ENCODE data around the gene TUBD1. TPM values are rescaled to one million over a fixed set of nuclear protein-coding genes. Genes with fewer than 3 reads are reported as not detected.
"Not testable (repeated sequence)": the region's sequence is repeated elsewhere in the genome, so short reads cannot be mapped to it uniquely, and the experiment has no call there.

The TUBD1 gene
- total RNA-seq, 1 experiment from 2014 or later: 12.5 TPM

DNA sequence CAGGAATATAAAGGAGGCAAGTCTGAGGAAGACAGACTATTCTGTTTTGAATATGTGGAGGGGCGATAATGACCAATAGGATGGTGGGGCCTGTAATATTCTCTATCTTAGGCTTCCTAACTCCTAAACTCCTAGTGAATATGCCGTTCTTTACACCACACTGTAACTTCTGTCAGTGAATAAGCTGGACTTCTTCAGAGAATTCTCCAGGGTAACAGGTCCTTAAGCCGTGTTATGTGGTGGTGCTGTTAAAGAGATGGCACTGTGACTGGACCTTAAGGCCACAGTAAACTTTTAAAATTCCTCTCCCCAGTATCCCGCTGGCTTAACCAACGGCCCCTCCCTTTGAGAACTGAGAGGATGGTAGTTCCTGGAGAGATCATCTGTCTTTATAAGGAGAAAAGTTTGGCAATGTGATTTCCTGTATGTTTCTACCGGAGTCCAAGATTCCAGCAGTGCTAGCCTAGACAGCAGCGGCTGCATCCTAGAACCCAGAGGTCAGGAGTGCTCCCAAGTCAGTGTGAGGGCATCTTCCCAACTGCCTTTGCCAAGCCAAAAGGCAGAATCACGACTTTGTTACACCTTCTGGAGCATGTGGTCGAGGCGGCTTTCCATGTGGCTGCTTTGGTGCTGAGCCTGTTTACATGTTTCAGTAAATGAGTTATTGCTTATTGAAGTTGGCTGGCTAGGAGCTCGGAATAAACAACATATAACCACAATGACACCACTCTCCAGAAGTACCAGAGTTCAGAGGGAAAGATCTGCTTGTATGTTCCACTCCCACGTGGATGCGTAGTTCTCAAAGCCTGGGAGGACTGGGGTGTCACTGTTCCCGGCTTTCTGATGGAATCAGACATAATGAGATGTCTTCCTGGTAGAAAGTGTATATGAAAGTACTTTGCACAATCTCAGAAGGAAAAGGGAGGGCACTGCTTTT is 41.0 kb downstream of the TUBD1 start:
- in situ Hi-C loops (cut with HindIII; ENCODE audit: low pct_unique_long_range_greater_than_20kb, low sequenced_read_pairs) (no loop called here), intact Hi-C loops (cut with micrococcal nuclease; ENCODE audit: unreplicated experiment) (no loop called here)
- Histone ChIP-seq H3K27ac (ENCODE audit: low read length) (peak overlapping the region; percentile 100), H3K4me3 (ENCODE audit: low read depth in 2 of 2, low read length in 2 of 2) (no peak overlapping the region), H3K27me3 (ENCODE audit: control insufficient read depth, insufficient read depth, low read length) (no peaks in the 10 kb centered on the region), H3K36me3 (ENCODE audit: control insufficient read depth, insufficient read depth, low read length) (no peaks in the 10 kb centered on the region), H3K9me3 (ENCODE audit: control insufficient read depth, insufficient read depth, low read depth, low read length) (no peaks in the 10 kb centered on the region), H3K4me1 (ENCODE audit: control insufficient read depth, insufficient read depth, low read length) (peaks cover 66% of the 10 kb centered on the region)
- ChIA-PET CTCF (no interaction called here), POLR2A (interaction anchor here (0.7 to 0.9 kb wide), 2 partner anchors 14 to 234 kb away, joined by 4 to 19 read pairs; no protein-coding TSS in a partner anchor)
- DNase-seq (ENCODE audit: low read depth, low spot score) (no peak), ATAC-seq (peak; percentile 4; the same call in 1 of the 2 replicates)
- no TSS peak for BruUV-seq (replicated peaks)
- TF ChIP-seq, protein P1, sequence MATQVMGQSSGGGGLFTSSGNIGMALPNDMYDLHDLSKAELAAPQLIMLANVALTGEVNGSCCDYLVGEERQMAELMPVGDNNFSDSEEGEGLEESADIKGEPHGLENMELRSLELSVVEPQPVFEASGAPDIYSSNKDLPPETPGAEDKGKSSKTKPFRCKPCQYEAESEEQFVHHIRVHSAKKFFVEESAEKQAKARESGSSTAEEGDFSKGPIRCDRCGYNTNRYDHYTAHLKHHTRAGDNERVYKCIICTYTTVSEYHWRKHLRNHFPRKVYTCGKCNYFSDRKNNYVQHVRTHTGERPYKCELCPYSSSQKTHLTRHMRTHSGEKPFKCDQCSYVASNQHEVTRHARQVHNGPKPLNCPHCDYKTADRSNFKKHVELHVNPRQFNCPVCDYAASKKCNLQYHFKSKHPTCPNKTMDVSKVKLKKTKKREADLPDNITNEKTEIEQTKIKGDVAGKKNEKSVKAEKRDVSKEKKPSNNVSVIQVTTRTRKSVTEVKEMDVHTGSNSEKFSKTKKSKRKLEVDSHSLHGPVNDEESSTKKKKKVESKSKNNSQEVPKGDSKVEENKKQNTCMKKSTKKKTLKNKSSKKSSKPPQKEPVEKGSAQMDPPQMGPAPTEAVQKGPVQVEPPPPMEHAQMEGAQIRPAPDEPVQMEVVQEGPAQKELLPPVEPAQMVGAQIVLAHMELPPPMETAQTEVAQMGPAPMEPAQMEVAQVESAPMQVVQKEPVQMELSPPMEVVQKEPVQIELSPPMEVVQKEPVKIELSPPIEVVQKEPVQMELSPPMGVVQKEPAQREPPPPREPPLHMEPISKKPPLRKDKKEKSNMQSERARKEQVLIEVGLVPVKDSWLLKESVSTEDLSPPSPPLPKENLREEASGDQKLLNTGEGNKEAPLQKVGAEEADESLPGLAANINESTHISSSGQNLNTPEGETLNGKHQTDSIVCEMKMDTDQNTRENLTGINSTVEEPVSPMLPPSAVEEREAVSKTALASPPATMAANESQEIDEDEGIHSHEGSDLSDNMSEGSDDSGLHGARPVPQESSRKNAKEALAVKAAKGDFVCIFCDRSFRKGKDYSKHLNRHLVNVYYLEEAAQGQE (IDR thresholded peaks at IDR 0.05; ENCODE audit: insufficient read depth in 1 of 2, low read depth in 2 of 2, low read length in 1 of 2): no peak
- peak; percentile 65; the same call in 1 of the 2 replicates for TF ChIP-seq TCF7L2 (IDR thresholded peaks at IDR 0.05; ENCODE audit: low read depth, low read length)
- 0 out of 2 replicates have a peak, but pooled peaks have one; percentile 44 for TF ChIP-seq POLR2AphosphoS5 (IDR thresholded peaks at IDR 0.05; ENCODE audit: low read depth, low read length)

- intact Hi-C loops (cut with micrococcal nuclease; ENCODE audit: unreplicated experiment); H3K4me3 ChIP-seq (ENCODE audit: low read depth in 2 of 2, low read length in 2 of 2); BruUV-seq (replicated peaks); DNase-seq (ENCODE audit: low read depth, low spot score); ATAC-seq; H3K36me3 ChIP-seq (ENCODE audit: control insufficient read depth, insufficient read depth, low read length); H3K27me3 ChIP-seq (ENCODE audit: control insufficient read depth, insufficient read depth, low read length); POLR2A ChIA-PET; H3K9me3 ChIP-seq (ENCODE audit: control insufficient read depth, insufficient read depth, low read depth, low read length); in situ Hi-C loops (cut with HindIII; ENCODE audit: low pct_unique_long_range_greater_than_20kb, low sequenced_read_pairs): not testable (repeated sequence)
- CTCF ChIA-PET: interaction anchor here (0.6 to 0.7 kb wide), 3 partner anchors 7 to 158 kb away, joined by 3 to 6 read pairs (median 4); no protein-coding TSS in a partner anchor
- Histone ChIP-seq H3K27ac (ENCODE audit: low read length) (peak overlapping the region; percentile 100), H3K4me1 (ENCODE audit: control insufficient read depth, insufficient read depth, low read length) (peaks cover 72% of the 10 kb centered on the region)
These were observed 42.4 kb downstream of the TUBD1 start for GRCh38 chr17:59850311-59850710.

- DNase-seq (ENCODE audit: low read depth, low spot score) (no peak), ATAC-seq (no peak)
- peaks cover 76% of the 10 kb centered on the region for H3K4me1 ChIP-seq (ENCODE audit: control insufficient read depth, insufficient read depth, low read length)
- intact Hi-C loops (cut with micrococcal nuclease; ENCODE audit: unreplicated experiment) (loop anchor here (5.0 kb wide), 2 partner anchors 96 to 146 kb away; no protein-coding TSS in a partner anchor), in situ Hi-C loops (cut with HindIII; ENCODE audit: low pct_unique_long_range_greater_than_20kb, low sequenced_read_pairs) (no loop called here)
- ChIA-PET CTCF (interaction anchor here (1.1 kb wide), 1 partner anchor 10 kb away, joined by 3 read pairs; no protein-coding TSS in a partner anchor), POLR2A (no interaction called here)
- no peak overlapping the region for H3K4me3 ChIP-seq (ENCODE audit: low read depth in 2 of 2, low read length in 2 of 2)
- no TSS peak for BruUV-seq (replicated peaks)
- H3K27me3 ChIP-seq (ENCODE audit: control insufficient read depth, insufficient read depth, low read length): no peaks in the 10 kb centered on the region
- no peaks in the 10 kb centered on the region for H3K9me3 ChIP-seq (ENCODE audit: control insufficient read depth, insufficient read depth, low read depth, low read length)
- no peaks in the 10 kb centered on the region for H3K36me3 ChIP-seq (ENCODE audit: control insufficient read depth, insufficient read depth, low read length)
- TF ChIP-seq SIN3A (IDR thresholded peaks at IDR 0.05; ENCODE audit: borderline replicate concordance, insufficient read depth, low read depth, low read length) (no peak), POLR2AphosphoS5 (IDR thresholded peaks at IDR 0.05; ENCODE audit: low read depth, low read length) (no peak), CTCF (IDR thresholded peaks at IDR 0.05) (no peak), TCF7L2 (IDR thresholded peaks at IDR 0.05; ENCODE audit: low read depth, low read length) (no peak)
- TF ChIP-seq, protein P1 (IDR thresholded peaks at IDR 0.05; ENCODE audit: insufficient read depth in 1 of 2, low read depth in 2 of 2, low read length in 1 of 2): no peak
- H3K27ac ChIP-seq (ENCODE audit: low read length): peak overlapping the region; percentile 100
These were observed 44.0 kb downstream of the TUBD1 start for GRCh38 chr17:59848778-59849177.

All from Panc1 (cell line).